A673 (cell line): ENCODE results near the gene TNS3. TPM values are rescaled to one million over a fixed set of nuclear protein-coding genes. Genes with fewer than 3 reads are reported as not detected.

ENCODE experiments used
- BruUV-seq: library from RNA; stranded (reverse); fragments of 400-500 nt; replicated peaks from 2 replicates; lab custom pipeline; 2021; lab: Mats Ljungman, UMichigan
- CTCF ChIA-PET: fragments of 300-600 bp; sonication (Branson Sonifier 250); formaldehyde crosslinking; loops from one replicate; lab custom pipeline; 2022; ENCODE audit warnings: antibody characterized with exemption; lab: Charles Lee
- POLR2A ChIA-PET: fragments of 300-600 bp; sonication (Branson Sonifier 250); formaldehyde crosslinking; loops from one replicate; lab custom pipeline; 2022; ENCODE audit warnings: antibody characterized with exemption; ENCODE audit not compliant: low non-redundant PET; lab: Charles Lee
- DNase-seq: peaks from one replicate; pipeline ENCODE4 v3.0.0-alpha.2; 2015; ENCODE audit warnings: low spot score
- H3K27ac ChIP-seq: fragments of 200-600 bp; sonication (generic); 2 replicates; pipeline ENCODE4 v1.5.1; 2016; ENCODE audit warnings: mixed run types, low read depth, mild to moderate bottlenecking, mixed read lengths, antibody characterized with exemption, low read length; ENCODE audit not compliant: poor library complexity, severe bottlenecking
- H3K27me3 ChIP-seq: fragments of 200-600 bp; sonication (generic); replicated peaks from 2 replicates; pipeline ENCODE4 v1.6.1; 2017; ENCODE audit warnings: mixed run types, low read depth, mild to moderate bottlenecking, mixed read lengths, antibody characterized with exemption, low read length; ENCODE audit not compliant: insufficient read depth, poor library complexity
- H3K36me3 ChIP-seq: fragments of 200-600 bp; sonication (generic); 2 replicates; pipeline ENCODE4 v1.6.1; 2016; ENCODE audit warnings: mixed run types, mild to moderate bottlenecking, mixed read lengths, antibody characterized with exemption, low read length; ENCODE audit not compliant: insufficient read depth, poor library complexity, severe bottlenecking
- H3K4me1 ChIP-seq: fragments of 200-600 bp; sonication (generic); 2 replicates; pipeline ENCODE4 v1.6.1; 2017; ENCODE audit warnings: mixed run types, mild to moderate bottlenecking, mixed read lengths, antibody characterized with exemption, low read length; ENCODE audit not compliant: insufficient read depth, poor library complexity, severe bottlenecking
- H3K4me3 ChIP-seq: fragments of 200-600 bp; sonication (generic); 2 replicates; pipeline ENCODE4 v1.5.1; 2016; ENCODE audit warnings: low read depth, mixed run types, mild to moderate bottlenecking, mixed read lengths, low read length; ENCODE audit not compliant: poor library complexity, severe bottlenecking
- H3K9me3 ChIP-seq: fragments of 200-600 bp; sonication (generic); 2 replicates; pipeline ENCODE4 v1.6.1; 2016; ENCODE audit warnings: mixed run types, low read depth, mild to moderate bottlenecking, mixed read lengths, antibody characterized with exemption, low read length; ENCODE audit not compliant: poor library complexity, severe bottlenecking
- CTCF ChIP-seq: fragments of 300-800, 200-600 bp; sonication (generic); conservative IDR thresholded peaks from 2 replicates; pipeline ENCODE4 v1.5.1; 2017; ENCODE audit warnings: low read depth, mild to moderate bottlenecking, antibody characterized with exemption, low read length, moderate library complexity, mixed read lengths
- EZH2 ChIP-seq: fragments of 200-600 bp; sonication (generic); IDR thresholded peaks from 2 replicates; pipeline ENCODE4 v1.6.1; 2017; ENCODE audit warnings: borderline replicate concordance, low read depth, mild to moderate bottlenecking, mixed read lengths, antibody characterized with exemption, low read length; ENCODE audit not compliant: poor library complexity, severe bottlenecking
- intact Hi-C: fragments of 100-400 bp; cut with micrococcal nuclease; formaldehyde crosslinking; loops from one replicate; pipeline ENCODE4 v1.10.0; 2022; ENCODE audit not compliant: unreplicated experiment
- total RNA-seq: library from RNA; stranded (reverse); gene quantifications from 2 replicates; pipeline ENCODE4 v1.2.3, GENCODE V29; 2021

The TNS3 gene
- total RNA-seq, 1 experiment from 2014 or later = not detected

- H3K27me3 ChIP-seq = no peaks in the 10 kb centered on the region
- H3K36me3 ChIP-seq = no peaks in the 10 kb centered on the region
- intact Hi-C loops = no loop called here
- H3K4me3 ChIP-seq = no peak overlapping the region
- CTCF ChIA-PET = no interaction called here
- POLR2A ChIA-PET = no interaction called here
- no peaks in the 10 kb centered on the region for H3K9me3 ChIP-seq
- no peak overlapping the region for H3K27ac ChIP-seq
- no peaks in the 10 kb centered on the region for H3K4me1 ChIP-seq
- TF ChIP-seq CTCF (no peak), EZH2 (no peak)
- DNase-seq = no peak
- BruUV-seq = no TSS peak
These were observed 104.5 kb downstream of the TNS3 start for GRCh38 chr7:47477191-47478016.

- H3K9me3 ChIP-seq = no peaks in the 10 kb centered on the region
- no peaks in the 10 kb centered on the region for H3K27me3 ChIP-seq
- POLR2A ChIA-PET = no interaction called here
- TF ChIP-seq EZH2 = no peak
- TF ChIP-seq CTCF = no peak
- no peak for DNase-seq
- H3K27ac ChIP-seq = no peak overlapping the region
- no TSS peak for BruUV-seq
- CTCF ChIA-PET = no interaction called here
- H3K4me1 ChIP-seq = no peaks in the 10 kb centered on the region
- H3K36me3 ChIP-seq = no peaks in the 10 kb centered on the region
- intact Hi-C loops = no loop called here
- H3K4me3 ChIP-seq = no peak overlapping the region
These were observed 106.1 kb downstream of the TNS3 start for GRCh38 chr7:47475880-47476227.

GRCh38 chr7:47474937-47475879 lies 106.7 kb downstream of the TNS3 start:
- ChIA-PET POLR2A (no interaction called here), CTCF (no interaction called here)
- TF ChIP-seq EZH2 = no peak
- TF ChIP-seq CTCF = no peak
- Histone ChIP-seq H3K9me3 (no peaks in the 10 kb centered on the region), H3K4me3 (no peak overlapping the region), H3K4me1 (no peaks in the 10 kb centered on the region), H3K36me3 (no peaks in the 10 kb centered on the region), H3K27ac (no peak overlapping the region), H3K27me3 (no peaks in the 10 kb centered on the region)
- intact Hi-C loops = no loop called here
- DNase-seq = no peak
- BruUV-seq = no TSS peak
